ENCODE measurements around the gene SRPK2.

Gene SRPK2

GRCh38 chr7:105222953-105223352 is 165.8 kb downstream of the SRPK2 start (continued):
- TF ChIP-seq ZNF623 (tag by site-specific recombination; IDR thresholded peaks at IDR 0.05), result no peak
- TF ChIP-seq ZNF221 (tag by site-specific recombination; IDR thresholded peaks at IDR 0.05; ENCODE audit: borderline replicate concordance), result no peak

DNA sequence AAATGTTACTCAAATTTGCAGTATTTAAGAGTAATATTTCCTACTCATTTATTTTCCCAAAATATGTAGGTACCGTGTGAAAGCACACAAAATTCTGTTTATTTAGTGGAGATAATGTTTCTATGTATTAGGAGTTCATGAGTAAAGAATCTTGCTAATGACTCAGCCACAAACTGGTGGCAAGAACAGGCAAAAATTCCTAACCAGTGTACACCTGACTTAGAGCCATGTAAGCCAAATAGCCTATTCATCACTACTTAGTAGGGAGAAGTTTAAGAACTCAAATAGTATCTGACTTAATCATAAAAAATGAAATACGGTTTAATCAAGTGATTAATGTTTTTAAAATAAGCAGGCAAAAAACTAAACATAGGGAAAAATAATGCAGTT is 169.0 kb downstream of the SRPK2 start:
- Histone ChIP-seq H3K36me3 (ENCODE audit: control insufficient read depth in 2 of 2, insufficient read depth in 1 of 2, low read length in 2 of 2) (no peaks in the 10 kb centered on the region), H3K9me3 (ENCODE audit: control insufficient read depth, insufficient read depth, low read depth, low read length) (no peaks in the 10 kb centered on the region), H3K4me1 (ENCODE audit: control insufficient read depth, insufficient read depth, low read length) (peaks cover 30% of the 10 kb centered on the region), H3K27ac (ENCODE audit: extremely low read depth, low read depth, low read length) (no peak overlapping the region), H3K4me3 (ENCODE audit: low read depth, low read length) (no peak overlapping the region)
- TF ChIP-seq ZSCAN16 (tag by site-specific recombination; IDR thresholded peaks at IDR 0.05), result no peak
- no peak for TF ChIP-seq ZNF621 (tag by site-specific recombination; IDR thresholded peaks at IDR 0.05)
- TF ChIP-seq, protein P1, sequence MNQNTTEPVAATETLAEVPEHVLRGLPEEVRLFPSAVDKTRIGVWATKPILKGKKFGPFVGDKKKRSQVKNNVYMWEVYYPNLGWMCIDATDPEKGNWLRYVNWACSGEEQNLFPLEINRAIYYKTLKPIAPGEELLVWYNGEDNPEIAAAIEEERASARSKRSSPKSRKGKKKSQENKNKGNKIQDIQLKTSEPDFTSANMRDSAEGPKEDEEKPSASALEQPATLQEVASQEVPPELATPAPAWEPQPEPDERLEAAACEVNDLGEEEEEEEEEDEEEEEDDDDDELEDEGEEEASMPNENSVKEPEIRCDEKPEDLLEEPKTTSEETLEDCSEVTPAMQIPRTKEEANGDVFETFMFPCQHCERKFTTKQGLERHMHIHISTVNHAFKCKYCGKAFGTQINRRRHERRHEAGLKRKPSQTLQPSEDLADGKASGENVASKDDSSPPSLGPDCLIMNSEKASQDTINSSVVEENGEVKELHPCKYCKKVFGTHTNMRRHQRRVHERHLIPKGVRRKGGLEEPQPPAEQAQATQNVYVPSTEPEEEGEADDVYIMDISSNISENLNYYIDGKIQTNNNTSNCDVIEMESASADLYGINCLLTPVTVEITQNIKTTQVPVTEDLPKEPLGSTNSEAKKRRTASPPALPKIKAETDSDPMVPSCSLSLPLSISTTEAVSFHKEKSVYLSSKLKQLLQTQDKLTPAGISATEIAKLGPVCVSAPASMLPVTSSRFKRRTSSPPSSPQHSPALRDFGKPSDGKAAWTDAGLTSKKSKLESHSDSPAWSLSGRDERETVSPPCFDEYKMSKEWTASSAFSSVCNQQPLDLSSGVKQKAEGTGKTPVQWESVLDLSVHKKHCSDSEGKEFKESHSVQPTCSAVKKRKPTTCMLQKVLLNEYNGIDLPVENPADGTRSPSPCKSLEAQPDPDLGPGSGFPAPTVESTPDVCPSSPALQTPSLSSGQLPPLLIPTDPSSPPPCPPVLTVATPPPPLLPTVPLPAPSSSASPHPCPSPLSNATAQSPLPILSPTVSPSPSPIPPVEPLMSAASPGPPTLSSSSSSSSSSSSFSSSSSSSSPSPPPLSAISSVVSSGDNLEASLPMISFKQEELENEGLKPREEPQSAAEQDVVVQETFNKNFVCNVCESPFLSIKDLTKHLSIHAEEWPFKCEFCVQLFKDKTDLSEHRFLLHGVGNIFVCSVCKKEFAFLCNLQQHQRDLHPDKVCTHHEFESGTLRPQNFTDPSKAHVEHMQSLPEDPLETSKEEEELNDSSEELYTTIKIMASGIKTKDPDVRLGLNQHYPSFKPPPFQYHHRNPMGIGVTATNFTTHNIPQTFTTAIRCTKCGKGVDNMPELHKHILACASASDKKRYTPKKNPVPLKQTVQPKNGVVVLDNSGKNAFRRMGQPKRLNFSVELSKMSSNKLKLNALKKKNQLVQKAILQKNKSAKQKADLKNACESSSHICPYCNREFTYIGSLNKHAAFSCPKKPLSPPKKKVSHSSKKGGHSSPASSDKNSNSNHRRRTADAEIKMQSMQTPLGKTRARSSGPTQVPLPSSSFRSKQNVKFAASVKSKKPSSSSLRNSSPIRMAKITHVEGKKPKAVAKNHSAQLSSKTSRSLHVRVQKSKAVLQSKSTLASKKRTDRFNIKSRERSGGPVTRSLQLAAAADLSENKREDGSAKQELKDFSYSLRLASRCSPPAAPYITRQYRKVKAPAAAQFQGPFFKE (tag by site-specific recombination; IDR thresholded peaks at IDR 0.05; ENCODE audit: borderline replicate concordance), result no peak
- no peak for TF ChIP-seq ZNF202 (tag by site-specific recombination; IDR thresholded peaks at IDR 0.05; ENCODE audit: borderline replicate concordance)
- no peak for TF ChIP-seq ZBTB44 (tag by site-specific recombination; IDR thresholded peaks at IDR 0.05)
- TF ChIP-seq ZSCAN23 (tag by site-specific recombination; IDR thresholded peaks at IDR 0.05), result no peak
- no peak for TF ChIP-seq ZNF121 (tag by site-specific recombination; IDR thresholded peaks at IDR 0.05)
- TF ChIP-seq ZNF776 (tag by site-specific recombination; IDR thresholded peaks at IDR 0.05; ENCODE audit: borderline replicate concordance), result no peak
- no peak for TF ChIP-seq ZNF311 (tag by site-specific recombination; IDR thresholded peaks at IDR 0.05; ENCODE audit: borderline replicate concordance)
- TF ChIP-seq ZNF677 (tag by site-specific recombination; IDR thresholded peaks at IDR 0.05), result no peak
- TF ChIP-seq ZNF76 (tag by site-specific recombination; IDR thresholded peaks at IDR 0.05; ENCODE audit: borderline replicate concordance, low read depth), result no peak
- no peak for TF ChIP-seq MZF1 (tag by site-specific recombination; IDR thresholded peaks at IDR 0.05; ENCODE audit: borderline replicate concordance)
- TF ChIP-seq, protein P2, sequence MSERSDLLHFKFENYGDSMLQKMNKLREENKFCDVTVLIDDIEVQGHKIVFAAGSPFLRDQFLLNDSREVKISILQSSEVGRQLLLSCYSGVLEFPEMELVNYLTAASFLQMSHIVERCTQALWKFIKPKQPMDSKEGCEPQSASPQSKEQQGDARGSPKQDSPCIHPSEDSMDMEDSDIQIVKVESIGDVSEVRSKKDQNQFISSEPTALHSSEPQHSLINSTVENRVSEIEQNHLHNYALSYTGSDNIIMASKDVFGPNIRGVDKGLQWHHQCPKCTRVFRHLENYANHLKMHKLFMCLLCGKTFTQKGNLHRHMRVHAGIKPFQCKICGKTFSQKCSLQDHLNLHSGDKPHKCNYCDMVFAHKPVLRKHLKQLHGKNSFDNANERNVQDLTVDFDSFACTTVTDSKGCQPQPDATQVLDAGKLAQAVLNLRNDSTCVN (tag by site-specific recombination; optimal IDR thresholded peaks at IDR 0.05), result no peak
- no peak for TF ChIP-seq ZNF341 (tag by site-specific recombination; IDR thresholded peaks at IDR 0.05; ENCODE audit: low read depth)
- no peak for TF ChIP-seq ZNF114 (tag by site-specific recombination; IDR thresholded peaks at IDR 0.05)
- TF ChIP-seq OVOL3 (tag by site-specific recombination; IDR thresholded peaks at IDR 0.05), result no peak
- no peak for TF ChIP-seq PRDM10 (tag by site-specific recombination; IDR thresholded peaks at IDR 0.05)
- TF ChIP-seq SCRT2 (tag by site-specific recombination; IDR thresholded peaks at IDR 0.05), result no peak
- ChIA-PET CTCF (no interaction called here), POLR2A (interaction anchor here (1.2 kb wide), 1 partner anchor 49 kb away, joined by 3 read pairs; no protein-coding TSS in a partner anchor)

Measured in HEK293 (cell line).